CD8-positive, alpha-beta memory T cell (primary cell): Measurements from ENCODE around the gene HBQ1. TPM values are rescaled to one million over a fixed set of nuclear protein-coding genes. Genes with fewer than 3 reads are reported as not detected.

Source experiments
- CTCF ChIA-PET: fragments of 350-600 bp; sonication (Branson Sonifier 250); formaldehyde crosslinking; loops from one replicate; lab custom pipeline; 2021; ENCODE audit warnings: antibody characterized with exemption; lab: Charles Lee
- POLR2A ChIA-PET: fragments of 350-600 bp; sonication (Branson Sonifier 250); formaldehyde crosslinking; loops from one replicate; lab custom pipeline; 2021; ENCODE audit warnings: antibody characterized with exemption; lab: Charles Lee
- DNase-seq, 5 donors: peaks; one replicate each; pipeline versions ENCODE4 v3.0.0 to v3.0.0-alpha.2; 2020 to 2022; ENCODE audit warnings: mixed read lengths in 1 of 5
- H3K27ac ChIP-seq: one replicate; pipeline ENCODE4 v1.7.0; 2013; ENCODE audit warnings: low read depth, mild to moderate bottlenecking, low read length, moderate library complexity
- H3K27me3 ChIP-seq: 2 replicates; pipeline ENCODE4 v1.7.0; 2013; ENCODE audit warnings: low read length, mild to moderate bottlenecking; ENCODE audit not compliant: insufficient read depth, poor library complexity, severe bottlenecking
- H3K36me3 ChIP-seq: 2 replicates; pipeline ENCODE4 v1.7.0; 2013; ENCODE audit warnings: mild to moderate bottlenecking, low read length, moderate library complexity; ENCODE audit not compliant: insufficient read depth
- H3K4me1 ChIP-seq: 2 replicates; pipeline ENCODE4 v1.7.0; 2013; ENCODE audit warnings: mild to moderate bottlenecking, low read length, moderate library complexity; ENCODE audit not compliant: insufficient read depth
- H3K4me3 ChIP-seq: 2 replicates; pipeline ENCODE4 v1.7.0; 2013; ENCODE audit warnings: mild to moderate bottlenecking, low read length
- H3K9me3 ChIP-seq: 2 replicates; pipeline ENCODE4 v1.7.0; 2013; ENCODE audit warnings: mild to moderate bottlenecking, low read length
- H3K27ac Mint-ChIP-seq, 8 donors: one replicate each; pipeline ENCODE4 v1.8.0; 2020 to 2021; ENCODE audit warnings: mixed read lengths in 8 of 8, mild to moderate bottlenecking in 6 of 8, inconsistent platforms in 3 of 8, moderate library complexity in 3 of 8
- H3K27me3 Mint-ChIP-seq, 2 donors: one replicate each; pipeline ENCODE4 v1.8.0; 2020 to 2021; ENCODE audit warnings: mixed read lengths in 2 of 2, mild to moderate bottlenecking in 1 of 2, moderate library complexity in 1 of 2
- H3K36me3 Mint-ChIP-seq, 3 donors: one replicate each; pipeline ENCODE4 v1.8.0; 2020 to 2021; ENCODE audit warnings: mixed read lengths in 3 of 3, inconsistent platforms in 1 of 3, mild to moderate bottlenecking in 1 of 3
- H3K4me1 Mint-ChIP-seq, 3 donors: one replicate each; pipeline ENCODE4 v1.8.0; 2020 to 2021; ENCODE audit warnings: mixed read lengths in 3 of 3, inconsistent platforms in 1 of 3, mild to moderate bottlenecking in 1 of 3
- H3K4me3 Mint-ChIP-seq, 7 donors: one replicate each; pipeline ENCODE4 v1.8.0; 2020 to 2021; ENCODE audit warnings: mixed read lengths in 7 of 7, mild to moderate bottlenecking in 6 of 7, moderate library complexity in 4 of 7, inconsistent platforms in 2 of 7
- H3K9me3 Mint-ChIP-seq, 5 donors: one replicate each; pipeline ENCODE4 v1.8.0; 2020 to 2022; ENCODE audit warnings: mixed read lengths in 5 of 5, mild to moderate bottlenecking in 3 of 5, moderate library complexity in 2 of 5, inconsistent platforms in 1 of 5
- polyA plus RNA-seq: library from polyadenylated mRNA; unstranded; fragments of 300-500 nt; fragmentation: Illumina TruSeq; gene quantifications from one replicate; pipeline ENCODE4 v1.2.3, GENCODE V29; 2021
- total RNA-seq, 2 experiments: library from RNA; stranded (reverse); gene quantifications; one replicate each; pipeline ENCODE4 v1.2.3, GENCODE V29; 2021

HBQ1 gene
- total and polyA plus RNA-seq, 3 experiments from 2014 or later, result 0.72 TPM; not detected in 2

DNA sequence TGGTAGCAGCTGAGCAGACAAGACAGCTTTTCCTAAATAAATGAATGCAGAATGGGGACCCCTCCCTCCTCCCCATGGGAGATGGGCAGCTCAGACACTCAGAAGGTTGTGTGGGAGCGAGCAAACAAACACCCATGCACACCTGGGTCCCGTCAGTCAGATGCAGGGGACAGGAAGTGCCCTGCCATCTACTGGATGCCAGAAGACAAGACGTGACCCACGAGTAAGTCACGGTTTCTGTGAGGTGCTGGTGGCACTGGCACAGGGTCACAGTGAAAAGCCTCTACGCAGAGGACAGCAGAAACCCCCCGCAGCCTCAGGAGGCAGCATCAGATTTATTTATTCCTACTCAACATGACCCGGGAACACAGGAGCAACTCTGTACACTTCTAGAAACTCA lies 8.4 kb downstream of the HBQ1 start:
- CTCF ChIA-PET, result interaction anchor here (0.6 to 1.4 kb wide), 4 partner anchors 39 to 450 kb away, joined by 3 to 5 read pairs (median 4); no protein-coding TSS in a partner anchor

GRCh38 chr16:189604-190186 lies 9.4 kb downstream of the HBQ1 start:
- H3K4me3 Mint-ChIP-seq, result no peak overlapping the region
- H3K27me3 ChIP-seq, result no peaks in the 10 kb centered on the region
- no peak overlapping the region for H3K4me3 ChIP-seq
- H3K36me3 ChIP-seq, result peaks cover 20% of the 10 kb centered on the region
- ChIA-PET POLR2A (no interaction called here), CTCF (interaction anchor here (1.0 to 1.6 kb wide), 2 partner anchors 8 to 9 kb away, joined by 3 read pairs; partner anchors contain the start of gene HBQ1)
- no peak for DNase-seq
- peaks cover 0 to 72% (median 15%) of the 10 kb centered on the region in 3 donors for H3K36me3 Mint-ChIP-seq
- H3K9me3 ChIP-seq, result no peaks in the 10 kb centered on the region
- no peaks in the 10 kb centered on the region for H3K27me3 Mint-ChIP-seq
- H3K4me1 Mint-ChIP-seq, result peaks cover 0 to 4% (median 3%) of the 10 kb centered on the region in 3 donors
- H3K9me3 Mint-ChIP-seq, result no peaks in the 10 kb centered on the region
- no peaks in the 10 kb centered on the region for H3K4me1 ChIP-seq
- peak overlapping the region in 1 of 8 donors; percentile 27 for H3K27ac Mint-ChIP-seq
- no peak overlapping the region for H3K27ac ChIP-seq

More for the DNA sequence above, 8.4 kb downstream of the HBQ1 start:
- peak in 1 of 5 donors; percentile 38 for DNase-seq
- no peaks in the 10 kb centered on the region for H3K9me3 Mint-ChIP-seq
- Histone ChIP-seq H3K4me1 (no peaks in the 10 kb centered on the region), H3K36me3 (peaks cover 13% of the 10 kb centered on the region), H3K27ac (no peak overlapping the region), H3K9me3 (no peaks in the 10 kb centered on the region), H3K27me3 (no peaks in the 10 kb centered on the region), H3K4me3 (no peak overlapping the region)
- no peak overlapping the region for H3K4me3 Mint-ChIP-seq
- H3K36me3 Mint-ChIP-seq, result peaks cover 0 to 64% (median 15%) of the 10 kb centered on the region in 3 donors
- POLR2A ChIA-PET, result interaction anchor here (0.7 kb wide), 1 partner anchor 17 kb away, joined by 6 read pairs; no protein-coding TSS in a partner anchor
- peaks cover 0 to 4% (median 3%) of the 10 kb centered on the region in 3 donors for H3K4me1 Mint-ChIP-seq
- H3K27ac Mint-ChIP-seq, result peak overlapping the region in 1 of 8 donors; percentile 53
- no peaks in the 10 kb centered on the region for H3K27me3 Mint-ChIP-seq

GRCh38 chr16:191831-192230 lies 11.6 kb downstream of the HBQ1 start:
- Histone ChIP-seq H3K4me3 (no peak overlapping the region), H3K27ac (no peak overlapping the region), H3K4me1 (no peaks in the 10 kb centered on the region), H3K27me3 (no peaks in the 10 kb centered on the region), H3K9me3 (no peaks in the 10 kb centered on the region), H3K36me3 (peaks cover 35% of the 10 kb centered on the region)
- ChIA-PET POLR2A (interaction anchor here (0.7 kb wide), 1 partner anchor 337 kb away, joined by 7 read pairs; no protein-coding TSS in a partner anchor), CTCF (interaction anchor here (2.6 to 4.1 kb wide), 2 partner anchors 10 to 85 kb away, joined by 7 to 18 read pairs; no protein-coding TSS in a partner anchor)
- no peaks in the 10 kb centered on the region for H3K9me3 Mint-ChIP-seq
- H3K4me1 Mint-ChIP-seq, result peaks cover 0 to 4% (median 3%) of the 10 kb centered on the region in 3 donors
- H3K4me3 Mint-ChIP-seq, result no peak overlapping the region
- peaks cover 0 to 85% (median 15%) of the 10 kb centered on the region in 3 donors for H3K36me3 Mint-ChIP-seq
- H3K27me3 Mint-ChIP-seq, result no peaks in the 10 kb centered on the region
- DNase-seq, result no peak
- H3K27ac Mint-ChIP-seq, result peak overlapping the region in 3 of 8 donors; percentile 66 to 92 (median 83)

- Mint-ChIP-seq H3K36me3 (peaks cover 0 to 85% (median 15%) of the 10 kb centered on the region in 3 donors), H3K27me3 (no peaks in the 10 kb centered on the region), H3K27ac (no peak overlapping the region), H3K9me3 (peaks cover 0 to 2% (median 0%) of the 10 kb centered on the region in 5 donors), H3K4me3 (no peak overlapping the region), H3K4me1 (peaks cover 0 to 4% (median 3%) of the 10 kb centered on the region in 3 donors)
- POLR2A ChIA-PET, result no interaction called here
- Histone ChIP-seq H3K36me3 (peaks cover 38% of the 10 kb centered on the region), H3K4me1 (no peaks in the 10 kb centered on the region), H3K27me3 (no peaks in the 10 kb centered on the region), H3K27ac (no peak overlapping the region), H3K9me3 (no peaks in the 10 kb centered on the region), H3K4me3 (no peak overlapping the region)
- DNase-seq, result no peak
- CTCF ChIA-PET, result interaction anchor here (2.6 to 4.1 kb wide), 2 partner anchors 11 to 86 kb away, joined by 7 to 18 read pairs; no protein-coding TSS in a partner anchor
Measured at GRCh38 chr16:192686-193085, 12.4 kb downstream of the HBQ1 start.

DNA sequence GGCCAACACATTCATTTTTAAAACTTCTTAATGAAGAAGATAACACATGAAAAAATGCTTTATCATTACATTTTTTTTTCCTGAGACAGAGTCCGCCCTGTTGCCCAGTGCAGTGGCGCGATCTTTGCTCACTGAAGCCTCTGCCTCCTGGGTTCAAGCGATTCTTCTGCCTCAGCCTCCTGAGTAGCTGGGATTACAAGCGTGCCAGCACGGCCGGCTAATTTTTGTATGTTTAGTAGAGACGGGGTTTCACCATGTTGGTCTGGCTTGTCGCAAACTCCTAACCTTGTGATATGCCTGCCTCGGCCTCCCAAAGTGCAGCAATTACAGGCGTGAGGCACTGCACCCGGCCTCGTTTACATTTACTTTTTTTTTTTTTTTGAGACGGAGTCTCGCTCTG lies 13.2 kb downstream of the HBQ1 start:
- ChIA-PET POLR2A (no interaction called here), CTCF (interaction anchor here (2.6 to 4.1 kb wide), 2 partner anchors 11 to 87 kb away, joined by 7 to 18 read pairs; no protein-coding TSS in a partner anchor)
- Histone ChIP-seq H3K36me3 (peaks cover 43% of the 10 kb centered on the region), H3K9me3 (no peaks in the 10 kb centered on the region), H3K4me3 (no peak overlapping the region), H3K27me3 (no peaks in the 10 kb centered on the region), H3K4me1 (no peaks in the 10 kb centered on the region), H3K27ac (no peak overlapping the region)
- H3K27me3 Mint-ChIP-seq, result no peaks in the 10 kb centered on the region
- peak overlapping the region in 1 of 8 donors; percentile 19 for H3K27ac Mint-ChIP-seq
- no peak overlapping the region for H3K4me3 Mint-ChIP-seq
- peaks cover 0 to 4% (median 3%) of the 10 kb centered on the region in 3 donors for H3K4me1 Mint-ChIP-seq
- peaks cover 0 to 2% (median 0%) of the 10 kb centered on the region in 5 donors for H3K9me3 Mint-ChIP-seq
- DNase-seq, result no peak
- peaks cover 0 to 88% (median 15%) of the 10 kb centered on the region in 3 donors for H3K36me3 Mint-ChIP-seq

DNA sequence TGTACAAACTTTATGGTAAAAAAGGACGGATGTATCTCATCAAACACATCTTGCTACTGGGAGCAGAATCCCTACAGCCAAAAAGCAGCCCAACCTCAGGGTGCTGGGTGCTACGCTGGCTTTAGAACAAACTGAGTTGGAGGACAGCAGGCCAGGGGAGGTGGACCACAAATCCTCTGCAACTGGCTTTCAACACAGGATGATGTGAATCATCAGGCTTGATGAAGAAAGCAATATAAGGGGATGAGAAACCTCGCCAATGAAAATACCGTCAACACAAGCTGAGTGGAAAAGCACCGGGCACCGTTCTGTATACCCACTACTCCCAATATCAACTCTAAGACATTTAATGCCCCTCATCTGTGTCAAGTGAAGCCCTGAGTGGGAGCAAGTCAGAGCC lies 14.3 kb downstream of the HBQ1 start:
- peaks cover 53% of the 10 kb centered on the region for H3K36me3 ChIP-seq
- no peak for DNase-seq
- no peak overlapping the region for H3K4me3 Mint-ChIP-seq
- ChIA-PET CTCF (interaction anchor here (4.1 kb wide), 1 partner anchor 13 kb away, joined by 18 read pairs; no protein-coding TSS in a partner anchor), POLR2A (no interaction called here)
- H3K27ac Mint-ChIP-seq, result peak overlapping the region in 1 of 8 donors; percentile 47
- peaks cover 0 to 2% (median 0%) of the 10 kb centered on the region in 5 donors for H3K9me3 Mint-ChIP-seq
- H3K27me3 ChIP-seq, result no peaks in the 10 kb centered on the region
- no peaks in the 10 kb centered on the region for H3K27me3 Mint-ChIP-seq
- no peaks in the 10 kb centered on the region for H3K9me3 ChIP-seq
- H3K4me1 ChIP-seq, result no peaks in the 10 kb centered on the region
- no peak overlapping the region for H3K27ac ChIP-seq
- H3K4me3 ChIP-seq, result no peak overlapping the region
- H3K4me1 Mint-ChIP-seq, result no peaks in the 10 kb centered on the region
- peaks cover 0 to 88% (median 8%) of the 10 kb centered on the region in 3 donors for H3K36me3 Mint-ChIP-seq

DNA sequence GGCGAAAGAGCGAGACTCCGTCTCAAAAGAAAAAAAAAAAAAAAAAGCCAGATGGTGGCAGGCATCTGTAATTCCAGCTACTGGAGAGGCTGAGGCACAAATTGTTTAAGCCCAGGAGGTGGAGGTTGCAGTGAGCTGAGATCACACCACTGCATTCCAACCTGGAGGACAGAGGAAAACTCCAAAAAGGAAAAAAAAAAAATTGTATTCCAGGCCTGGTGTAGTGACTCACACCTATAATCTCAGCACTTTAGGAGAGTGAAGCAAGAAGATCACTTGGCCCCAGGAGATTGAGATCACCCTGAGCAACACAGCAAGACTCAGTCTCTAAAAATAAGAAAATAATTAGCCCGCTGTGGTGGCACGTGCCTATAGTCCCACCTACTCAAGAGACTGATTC lies 20.1 kb downstream of the HBQ1 start:
- H3K27ac ChIP-seq, result no peak overlapping the region
- Mint-ChIP-seq H3K9me3 (peaks cover 0 to 2% (median 0%) of the 10 kb centered on the region in 5 donors), H3K27ac (peak overlapping the region in 1 of 8 donors; percentile 54), H3K36me3 (peaks cover 3 to 76% (median 4%) of the 10 kb centered on the region in 3 donors), H3K4me3 (no peak overlapping the region), H3K27me3 (no peaks in the 10 kb centered on the region), H3K4me1 (peaks cover 0 to 3% (median 0%) of the 10 kb centered on the region in 3 donors)
- POLR2A ChIA-PET, result no interaction called here
- H3K9me3 ChIP-seq, result no peaks in the 10 kb centered on the region
- H3K4me3 ChIP-seq, result no peak overlapping the region
- H3K27me3 ChIP-seq, result no peaks in the 10 kb centered on the region
- H3K4me1 ChIP-seq, result no peaks in the 10 kb centered on the region
- no peak for DNase-seq
- peaks cover 54% of the 10 kb centered on the region for H3K36me3 ChIP-seq
- CTCF ChIA-PET, result interaction anchor here (1.7 kb wide), 1 partner anchor 28 kb away, joined by 4 read pairs; no protein-coding TSS in a partner anchor

GRCh38 chr16:203246-203645 lies 23.0 kb downstream of the HBQ1 start:
- Mint-ChIP-seq H3K4me1 (peaks cover 0 to 3% (median 0%) of the 10 kb centered on the region in 3 donors), H3K27me3 (no peaks in the 10 kb centered on the region), H3K4me3 (peak overlapping the region in 1 of 7 donors; percentile 32), H3K27ac (no peak overlapping the region), H3K36me3 (peaks cover 9 to 76% (median 15%) of the 10 kb centered on the region in 3 donors), H3K9me3 (no peaks in the 10 kb centered on the region)
- Histone ChIP-seq H3K36me3 (peaks cover 62% of the 10 kb centered on the region), H3K9me3 (no peaks in the 10 kb centered on the region), H3K27ac (no peak overlapping the region), H3K4me3 (no peak overlapping the region), H3K4me1 (no peaks in the 10 kb centered on the region), H3K27me3 (no peaks in the 10 kb centered on the region)
- POLR2A ChIA-PET, result no interaction called here
- CTCF ChIA-PET, result no interaction called here
- DNase-seq, result no peak
